DOHH2 (cell line): ENCODE results near the gene CNNM3.

Experiments
- H3F3A ChIP-seq: fragments of 200-600 bp; sonication (generic), shearing (Covaris generic); 2 replicates; pipeline ENCODE4 v1.6.0; 2016; ENCODE audit warnings: antibody characterized with exemption, mild to moderate bottlenecking; ENCODE audit not compliant: control insufficient read depth, insufficient read depth
- H3K27ac ChIP-seq: fragments of 200-600 bp; sonication (generic); 2 replicates; pipeline ENCODE4 v1.5.1; 2014; ENCODE audit warnings: low read depth, mild to moderate bottlenecking, low read length, moderate library complexity
- H3K27me3 ChIP-seq: fragments of 200-600 bp; sonication (generic); 2 replicates; pipeline ENCODE4 v1.6.1; 2014; ENCODE audit warnings: mild to moderate bottlenecking, low read length, mixed read lengths; ENCODE audit not compliant: control insufficient read depth
- H3K36me3 ChIP-seq: fragments of 200-600 bp; sonication (generic); 2 replicates; pipeline ENCODE4 v1.6.1; 2014; ENCODE audit warnings: mild to moderate bottlenecking, low read length, moderate library complexity, mixed read lengths; ENCODE audit not compliant: control insufficient read depth
- H3K4me1 ChIP-seq: fragments of 200-600 bp; sonication (generic); 2 replicates; pipeline ENCODE4 v1.6.1; 2014; ENCODE audit warnings: mild to moderate bottlenecking, low read length, mixed read lengths; ENCODE audit not compliant: control insufficient read depth
- H3K4me2 ChIP-seq: fragments of 200-600 bp; sonication (generic); 2 replicates; pipeline ENCODE4 v1.6.0; 2014; ENCODE audit warnings: mild to moderate bottlenecking, low read length, moderate library complexity
- H3K4me3 ChIP-seq: fragments of 200-600 bp; sonication (generic); 2 replicates; pipeline ENCODE4 v1.5.1; 2014; ENCODE audit warnings: mild to moderate bottlenecking, low read length, mixed read lengths
- H3K79me2 ChIP-seq: fragments of 200-600 bp; sonication (generic); 2 replicates; pipeline ENCODE4 v1.6.1; 2014; ENCODE audit warnings: mild to moderate bottlenecking, low read length, mixed read lengths; ENCODE audit not compliant: control insufficient read depth
- H3K9me2 ChIP-seq: fragments of 200-600 bp; sonication (generic); replicated peaks from 2 replicates; pipeline ENCODE4 v1.6.1; 2014; ENCODE audit warnings: mild to moderate bottlenecking, low read length, mixed read lengths; ENCODE audit not compliant: control insufficient read depth
- H3K9me3 ChIP-seq: fragments of 200-600 bp; sonication (generic); 2 replicates; pipeline ENCODE4 v1.6.1; 2014; ENCODE audit warnings: antibody characterized with exemption, low read length, mixed read lengths; ENCODE audit not compliant: control insufficient read depth, insufficient read depth
- H4K20me1 ChIP-seq: fragments of 200-600 bp; sonication (generic); 2 replicates; pipeline ENCODE4 v1.6.0; 2014; ENCODE audit warnings: low read depth, mild to moderate bottlenecking, antibody characterized with exemption, low read length, moderate library complexity; ENCODE audit not compliant: control insufficient read depth, insufficient read depth
- EZH2phosphoT487 ChIP-seq: fragments of 200-600 bp; sonication (generic); IDR thresholded peaks from 2 replicates; pipeline ENCODE4 v1.6.1; 2017; ENCODE audit warnings: borderline replicate concordance, mild to moderate bottlenecking, antibody characterized with exemption, low read length, moderate library complexity, mixed read lengths
- TF ChIP-seq, protein P1 (sequence below): fragments of 200-600 bp; sonication (generic); IDR thresholded peaks from one replicate; pipeline ENCODE4 v1.5.1; 2014; ENCODE audit warnings: antibody characterized with exemption, mild to moderate bottlenecking, low read depth, low read length; ENCODE audit not compliant: poor library complexity, severe bottlenecking

The CNNM3 gene

DNA sequence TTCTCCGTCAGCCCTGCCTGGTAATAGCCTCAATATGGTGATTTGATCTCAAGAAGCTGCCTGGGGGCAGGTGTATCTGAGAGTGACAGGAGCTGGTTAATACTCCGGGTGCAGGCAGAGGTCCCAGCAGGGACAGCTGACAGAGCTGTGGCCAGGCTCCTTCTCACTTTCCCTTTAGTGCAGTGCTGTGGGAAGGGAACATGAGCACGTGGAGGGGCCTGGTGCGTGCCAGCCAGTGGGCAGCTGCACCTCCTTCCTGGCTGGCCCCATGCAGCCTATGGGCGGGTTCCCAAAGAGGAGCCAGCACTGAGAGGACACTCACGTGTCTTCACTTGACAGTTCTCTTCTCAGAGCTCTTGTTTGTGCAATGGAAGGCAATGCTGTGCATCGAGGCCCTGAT lies 46.3 kb upstream of the CNNM3 start:
- Histone ChIP-seq H4K20me1 (no peaks in the 10 kb centered on the region), H3K27me3 (no peaks in the 10 kb centered on the region), H3K4me3 (no peak overlapping the region), H3K9me2 (no peaks in the 10 kb centered on the region), H3K9me3 (no peaks in the 10 kb centered on the region), H3K27ac (no peak overlapping the region), H3K4me1 (peaks cover 53% of the 10 kb centered on the region), H3K79me2 (peaks cover 23% of the 10 kb centered on the region), H3F3A (peaks cover 8% of the 10 kb centered on the region; the same call in 1 of the 2 replicates), H3K36me3 (no peaks in the 10 kb centered on the region), H3K4me2 (no peak overlapping the region)
- TF ChIP-seq, protein P1, sequence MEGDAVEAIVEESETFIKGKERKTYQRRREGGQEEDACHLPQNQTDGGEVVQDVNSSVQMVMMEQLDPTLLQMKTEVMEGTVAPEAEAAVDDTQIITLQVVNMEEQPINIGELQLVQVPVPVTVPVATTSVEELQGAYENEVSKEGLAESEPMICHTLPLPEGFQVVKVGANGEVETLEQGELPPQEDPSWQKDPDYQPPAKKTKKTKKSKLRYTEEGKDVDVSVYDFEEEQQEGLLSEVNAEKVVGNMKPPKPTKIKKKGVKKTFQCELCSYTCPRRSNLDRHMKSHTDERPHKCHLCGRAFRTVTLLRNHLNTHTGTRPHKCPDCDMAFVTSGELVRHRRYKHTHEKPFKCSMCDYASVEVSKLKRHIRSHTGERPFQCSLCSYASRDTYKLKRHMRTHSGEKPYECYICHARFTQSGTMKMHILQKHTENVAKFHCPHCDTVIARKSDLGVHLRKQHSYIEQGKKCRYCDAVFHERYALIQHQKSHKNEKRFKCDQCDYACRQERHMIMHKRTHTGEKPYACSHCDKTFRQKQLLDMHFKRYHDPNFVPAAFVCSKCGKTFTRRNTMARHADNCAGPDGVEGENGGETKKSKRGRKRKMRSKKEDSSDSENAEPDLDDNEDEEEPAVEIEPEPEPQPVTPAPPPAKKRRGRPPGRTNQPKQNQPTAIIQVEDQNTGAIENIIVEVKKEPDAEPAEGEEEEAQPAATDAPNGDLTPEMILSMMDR: no peak
- TF ChIP-seq EZH2phosphoT487: no peak

DNA sequence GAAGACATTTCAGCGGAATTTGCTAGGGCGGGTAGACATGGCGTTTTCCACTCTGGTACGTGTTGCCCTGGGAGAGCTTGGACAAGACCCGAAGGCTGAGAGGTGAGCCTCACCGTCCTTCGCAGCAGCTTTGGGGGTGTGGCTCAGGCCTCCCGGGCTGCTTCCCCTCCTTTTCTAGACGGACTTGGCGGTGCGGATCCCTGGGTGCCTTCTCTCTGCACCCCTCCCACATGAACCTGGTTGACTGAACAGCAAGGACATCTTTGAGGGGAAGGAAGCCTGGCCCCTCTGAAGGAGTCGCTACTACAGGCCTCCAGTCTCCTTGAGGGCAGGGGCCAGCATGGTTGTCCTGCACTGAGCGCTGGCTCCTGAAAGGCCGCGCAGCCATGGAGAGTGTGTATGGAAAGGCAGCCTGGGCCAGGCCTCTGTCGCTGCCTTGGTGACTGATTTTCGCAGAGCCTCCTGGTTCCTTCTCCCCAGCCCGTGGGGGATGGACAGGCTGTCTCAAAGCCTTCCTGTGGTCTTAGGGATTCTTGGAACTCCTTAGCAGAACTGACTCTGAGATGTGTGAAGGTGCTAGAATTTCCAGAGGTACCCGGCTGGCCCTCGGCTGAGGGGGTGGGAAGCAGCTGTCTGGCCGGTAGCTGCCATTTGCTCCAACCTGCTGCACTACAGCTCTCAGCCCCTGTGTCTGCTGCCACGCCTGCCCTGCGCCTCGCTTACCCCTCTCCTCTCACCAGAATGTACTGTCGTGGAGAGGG lies 45.4 kb upstream of the CNNM3 start:
- Histone ChIP-seq H3K9me2 (no peaks in the 10 kb centered on the region), H3K36me3 (no peaks in the 10 kb centered on the region), H3K27ac (no peak overlapping the region), H3K4me3 (no peak overlapping the region), H3K79me2 (peaks cover 24% of the 10 kb centered on the region), H3K4me2 (no peak overlapping the region), H4K20me1 (no peaks in the 10 kb centered on the region), H3K27me3 (no peaks in the 10 kb centered on the region), H3K9me3 (no peaks in the 10 kb centered on the region), H3K4me1 (peaks cover 59% of the 10 kb centered on the region), H3F3A (peaks cover 8% of the 10 kb centered on the region; the same call in 1 of the 2 replicates)
- TF ChIP-seq, protein P1: no peak
- TF ChIP-seq EZH2phosphoT487: no peak

DNA sequence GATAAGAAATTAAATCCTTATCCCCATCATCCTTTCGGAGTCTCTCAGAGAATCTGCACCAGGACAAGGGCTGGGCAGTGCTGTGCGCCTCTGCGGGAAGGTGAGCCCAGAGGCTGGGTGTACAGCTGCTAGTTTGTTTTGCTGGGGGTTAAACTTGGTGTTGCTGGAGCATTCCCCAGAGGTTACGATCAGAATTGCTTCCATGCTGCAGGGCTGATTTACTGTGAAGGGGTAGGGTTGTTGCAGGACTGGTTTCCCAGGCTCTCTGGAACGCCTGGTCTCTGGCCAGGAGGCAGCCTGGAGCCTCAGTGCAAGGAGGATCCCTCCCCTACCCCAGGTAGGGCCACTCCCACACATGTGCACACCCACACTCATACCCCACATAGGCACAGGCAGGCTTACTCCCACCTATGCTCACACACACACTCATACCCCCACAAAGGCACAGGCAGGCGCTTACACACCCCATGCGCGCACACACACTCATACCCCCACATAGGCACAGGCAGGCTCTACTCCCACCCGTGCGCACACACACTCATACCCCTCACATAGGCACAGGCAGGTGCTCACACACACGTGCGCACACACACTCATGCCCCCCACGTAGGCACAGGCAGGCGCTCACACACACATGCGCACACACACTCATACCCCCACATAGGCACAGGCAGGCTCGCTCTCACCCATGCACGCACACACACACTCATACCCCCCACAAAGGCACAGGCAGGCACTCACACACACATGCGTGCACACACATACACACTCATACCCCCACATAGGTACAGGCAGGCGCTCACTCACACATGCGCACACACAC lies 44.1 kb upstream of the CNNM3 start:
- Histone ChIP-seq H3F3A (peaks cover 8% of the 10 kb centered on the region; the same call in 1 of the 2 replicates), H3K9me3 (no peaks in the 10 kb centered on the region), H3K4me2 (no peak overlapping the region), H3K4me1 (peaks cover 69% of the 10 kb centered on the region), H3K36me3 (no peaks in the 10 kb centered on the region), H3K27ac (no peak overlapping the region), H4K20me1 (no peaks in the 10 kb centered on the region), H3K79me2 (peaks cover 21% of the 10 kb centered on the region), H3K27me3 (no peaks in the 10 kb centered on the region), H3K4me3 (no peak overlapping the region), H3K9me2 (no peaks in the 10 kb centered on the region)
- TF ChIP-seq, protein P1: no peak
- no peak for TF ChIP-seq EZH2phosphoT487
